K562 (cell line): ENCODE data around the gene PLCB3. TPM values are rescaled to one million over a fixed set of nuclear protein-coding genes. Genes with fewer than 3 reads are reported as not detected.

Source experiments
- BCOR ChIP-seq: fragments of 450-650 bp; IDR thresholded peaks from 2 replicates; pipeline ENCODE4 v1.6.1; 2016
- BRF1 ChIP-seq: IDR thresholded peaks from 3 replicates; pipeline ENCODE4 v1.6.1; 2011; ENCODE audit warnings: borderline replicate concordance, mild to moderate bottlenecking; ENCODE audit not compliant: insufficient read length; ENCODE audit errors: extremely low read depth
- E2F3 ChIP-seq: fragments of 250-450 bp; sonication (Bioruptor Pico); IDR thresholded peaks from 2 replicates; pipeline ENCODE4 v1.4.0; 2020; ENCODE audit warnings: mild to moderate bottlenecking
- ESRRB ChIP-seq: fragments of 250-450 bp; sonication (Bioruptor Pico); IDR thresholded peaks from 2 replicates; pipeline ENCODE4 v1.5.0; 2020; ENCODE audit warnings: mild to moderate bottlenecking, moderate library complexity, borderline replicate concordance
- MTA1 ChIP-seq: fragments of 450-650 bp; IDR thresholded peaks from 2 replicates; pipeline ENCODE4 v1.6.1; 2017; ENCODE audit warnings: borderline replicate concordance
- POLR2G ChIP-seq: fragments of 200-400 bp; formaldehyde crosslinking; IDR thresholded peaks from 2 replicates; pipeline ENCODE4 v1.6.1; 2017; ENCODE audit warnings: low read depth, mild to moderate bottlenecking, antibody characterized with exemption, low read length, moderate library complexity
- POLR3G ChIP-seq: IDR thresholded peaks from 2 replicates; pipeline ENCODE4 v1.6.1; 2011; ENCODE audit not compliant: insufficient read length, insufficient replicate concordance; ENCODE audit errors: extremely low read depth
- POU5F1 ChIP-seq: fragments of 150-350 bp; IDR thresholded peaks from 2 replicates; pipeline ENCODE4 v1.6.1; 2014; ENCODE audit warnings: borderline replicate concordance, low read length, low read depth, mild to moderate bottlenecking; ENCODE audit not compliant: partially characterized antibody
- RBM25 ChIP-seq: fragments of 200-400 bp; formaldehyde crosslinking; IDR thresholded peaks from 2 replicates; pipeline ENCODE4 v1.6.1; 2018; ENCODE audit warnings: low read length, low read depth, moderate library complexity; ENCODE audit not compliant: severe bottlenecking
- SAP30 ChIP-seq: fragments of 200-600 bp; sonication (generic); IDR thresholded peaks from 2 replicates; pipeline ENCODE4 v1.6.1; 2012; ENCODE audit warnings: borderline replicate concordance, low read depth, mild to moderate bottlenecking, moderate library complexity, low read length, control low read depth, inconsistent platforms; ENCODE audit not compliant: insufficient read depth, poor library complexity, severe bottlenecking
- TAF1 ChIP-seq: IDR thresholded peaks from 2 replicates; pipeline ENCODE4 v1.6.1; 2011; ENCODE audit warnings: mild to moderate bottlenecking, low read length, moderate library complexity; ENCODE audit not compliant: insufficient read depth, control insufficient read depth, severe bottlenecking; ENCODE audit errors: extremely low read depth
- U2AF1 ChIP-seq: fragments of 200-400 bp; formaldehyde crosslinking; optimal IDR thresholded peaks from 2 replicates; pipeline ENCODE3; 2017; ENCODE audit warnings: mild to moderate bottlenecking, low read depth, low read length, moderate library complexity
- ZNF316 ChIP-seq: fragments of 450-650 bp; IDR thresholded peaks from 2 replicates; pipeline ENCODE4 v1.6.1; 2016
- ZNF589 ChIP-seq: fragments of 200-800 bp; sonication (Bioruptor generic); IDR thresholded peaks from 2 replicates; pipeline ENCODE4 v1.6.1; 2016; ENCODE audit warnings: low read depth, missing genetic modification characterization, missing compliant biosample characterization
- ZNF77 ChIP-seq: fragments of 250-450 bp; sonication (Bioruptor Pico); IDR thresholded peaks from 2 replicates; pipeline ENCODE4 v1.5.0; 2020
- polyA plus RNA-seq, 8 experiments: library from polyadenylated mRNA; depleted of rRNA in 4 of 8; stranded (reverse) in 5 of 8; unstranded in 3 of 8; fragments of >200 nt; fragmentation: Nextera tagmentation in 2 of 8; fragmentation: Illumina TruSeq in 1 of 8; extraction: Ambion mirVana in 2 of 8; extraction: Trizol in 1 of 8; gene quantifications; 2 replicates each; pipeline versions ENCODE4 v1.2.1 to v1.2.3, GENCODE V29; 2011 to 2014; ENCODE audit warnings: inconsistent platforms in 1 of 8, missing spikeins in 1 of 8
- total RNA-seq, 7 experiments: library from RNA; depleted of rRNA in 6 of 7; stranded (reverse); fragments of >200 nt in 6 of 7; fragmentation: Illumina TruSeq in 2 of 7; extraction: Trizol in 2 of 7; gene quantifications; 2 replicates each; pipeline versions ENCODE4 v1.2.1 to v1.2.3, GENCODE V29; 2011 to 2021; ENCODE audit warnings: low replicate concordance in 1 of 7
- TF ChIP-seq, protein P1 (sequence below): fragments of 250-450 bp; sonication (Bioruptor Pico); IDR thresholded peaks from 2 replicates; pipeline ENCODE4 v1.4.0; 2020; ENCODE audit warnings: mild to moderate bottlenecking, moderate library complexity
- TF ChIP-seq, protein P2 (sequence below): fragments of 450-650 bp; IDR thresholded peaks from 2 replicates; pipeline ENCODE4 v1.6.1; 2017; ENCODE audit warnings: mild to moderate bottlenecking, moderate library complexity
- TF ChIP-seq, protein P3 (sequence below): fragments of 250-450 bp; sonication (Bioruptor Pico); IDR thresholded peaks from 2 replicates; pipeline ENCODE4 v1.4.0; 2020
- TF ChIP-seq, protein P4 (sequence below): fragments of 250-450 bp; sonication (Bioruptor Pico); IDR thresholded peaks from 2 replicates; pipeline ENCODE4 v1.4.0; 2020; ENCODE audit warnings: mild to moderate bottlenecking
- TF ChIP-seq, protein P5 (sequence below): sonication (generic); formaldehyde crosslinking; IDR thresholded peaks from 2 replicates; pipeline ENCODE4 v1.8.1; 2023; ENCODE audit warnings: mild to moderate bottlenecking, missing genetic modification reagents

The PLCB3 gene
- total and polyA plus RNA-seq, 9 of the 15 experiments (the other 6 are each of a cell fraction or from before 2014, with no cell fraction given) = 0.31 to 44.8 (median 14.6) TPM

DNA sequence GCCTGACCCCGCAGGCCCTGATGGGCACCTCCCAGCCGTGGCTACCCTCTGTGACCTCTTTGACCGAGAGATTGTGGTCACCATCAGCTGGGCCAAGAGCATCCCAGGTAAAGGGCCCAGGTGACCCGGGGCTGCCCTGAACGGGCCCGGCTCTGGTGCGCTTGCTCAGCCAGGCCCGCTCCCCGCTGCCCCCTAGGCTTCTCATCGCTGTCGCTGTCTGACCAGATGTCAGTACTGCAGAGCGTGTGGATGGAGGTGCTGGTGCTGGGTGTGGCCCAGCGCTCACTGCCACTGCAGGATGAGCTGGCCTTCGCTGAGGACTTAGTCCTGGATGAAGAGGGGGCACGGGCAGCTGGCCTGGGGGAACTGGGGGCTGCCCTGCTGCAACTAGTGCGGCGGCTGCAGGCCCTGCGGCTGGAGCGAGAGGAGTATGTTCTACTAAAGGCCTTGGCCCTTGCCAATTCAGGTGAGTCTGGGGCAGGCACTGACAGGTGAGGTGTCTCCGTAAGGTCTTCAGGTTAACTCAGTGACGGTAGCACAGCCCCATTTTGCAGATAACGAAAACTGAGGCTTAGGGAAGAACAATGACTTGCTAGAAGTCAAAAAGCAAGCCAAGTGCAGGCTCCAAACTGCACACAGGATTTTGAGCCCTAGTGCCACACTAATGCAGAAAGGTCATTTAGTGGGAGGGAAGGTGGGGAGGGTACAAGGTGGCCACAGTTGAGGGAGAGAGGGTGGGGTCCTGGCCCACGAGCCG lies 63.7 kb downstream of the PLCB3 start (continued):
- no peak for TF ChIP-seq ZNF589 (CRISPR knock-in tag)
- TF ChIP-seq POLR2G = peak; percentile 59
- TF ChIP-seq, protein P1, sequence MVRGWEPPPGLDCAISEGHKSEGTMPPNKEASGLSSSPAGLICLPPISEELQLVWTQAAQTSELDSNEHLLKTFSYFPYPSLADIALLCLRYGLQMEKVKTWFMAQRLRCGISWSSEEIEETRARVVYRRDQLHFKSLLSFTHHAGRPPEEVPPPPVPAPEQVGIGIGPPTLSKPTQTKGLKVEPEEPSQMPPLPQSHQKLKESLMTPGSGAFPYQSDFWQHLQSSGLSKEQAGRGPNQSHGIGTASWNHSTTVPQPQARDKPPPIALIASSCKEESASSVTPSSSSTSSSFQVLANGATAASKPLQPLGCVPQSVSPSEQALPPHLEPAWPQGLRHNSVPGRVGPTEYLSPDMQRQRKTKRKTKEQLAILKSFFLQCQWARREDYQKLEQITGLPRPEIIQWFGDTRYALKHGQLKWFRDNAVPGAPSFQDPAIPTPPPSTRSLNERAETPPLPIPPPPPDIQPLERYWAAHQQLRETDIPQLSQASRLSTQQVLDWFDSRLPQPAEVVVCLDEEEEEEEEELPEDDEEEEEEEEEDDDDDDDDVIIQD = no peak
- no peak for TF ChIP-seq SAP30
- no peak for TF ChIP-seq TAF1
- no peak for TF ChIP-seq ESRRB (CRISPR knock-in tag)
- TF ChIP-seq POLR3G = no peak
- TF ChIP-seq BRF1 = no peak
- TF ChIP-seq ZNF316 = no peak
- TF ChIP-seq ZNF77 (CRISPR knock-in tag) = no peak
- TF ChIP-seq, protein P2, sequence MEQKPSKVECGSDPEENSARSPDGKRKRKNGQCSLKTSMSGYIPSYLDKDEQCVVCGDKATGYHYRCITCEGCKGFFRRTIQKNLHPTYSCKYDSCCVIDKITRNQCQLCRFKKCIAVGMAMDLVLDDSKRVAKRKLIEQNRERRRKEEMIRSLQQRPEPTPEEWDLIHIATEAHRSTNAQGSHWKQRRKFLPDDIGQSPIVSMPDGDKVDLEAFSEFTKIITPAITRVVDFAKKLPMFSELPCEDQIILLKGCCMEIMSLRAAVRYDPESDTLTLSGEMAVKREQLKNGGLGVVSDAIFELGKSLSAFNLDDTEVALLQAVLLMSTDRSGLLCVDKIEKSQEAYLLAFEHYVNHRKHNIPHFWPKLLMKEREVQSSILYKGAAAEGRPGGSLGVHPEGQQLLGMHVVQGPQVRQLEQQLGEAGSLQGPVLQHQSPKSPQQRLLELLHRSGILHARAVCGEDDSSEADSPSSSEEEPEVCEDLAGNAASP = no peak
- TF ChIP-seq, protein P3, sequence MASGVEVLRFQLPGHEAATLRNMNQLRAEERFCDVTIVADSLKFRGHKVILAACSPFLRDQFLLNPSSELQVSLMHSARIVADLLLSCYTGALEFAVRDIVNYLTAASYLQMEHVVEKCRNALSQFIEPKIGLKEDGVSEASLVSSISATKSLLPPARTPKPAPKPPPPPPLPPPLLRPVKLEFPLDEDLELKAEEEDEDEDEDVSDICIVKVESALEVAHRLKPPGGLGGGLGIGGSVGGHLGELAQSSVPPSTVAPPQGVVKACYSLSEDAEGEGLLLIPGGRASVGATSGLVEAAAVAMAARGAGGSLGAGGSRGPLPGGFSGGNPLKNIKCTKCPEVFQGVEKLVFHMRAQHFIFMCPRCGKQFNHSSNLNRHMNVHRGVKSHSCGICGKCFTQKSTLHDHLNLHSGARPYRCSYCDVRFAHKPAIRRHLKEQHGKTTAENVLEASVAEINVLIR (CRISPR knock-in tag) = no peak
- no peak for TF ChIP-seq E2F3 (CRISPR knock-in tag)
- TF ChIP-seq, protein P4, sequence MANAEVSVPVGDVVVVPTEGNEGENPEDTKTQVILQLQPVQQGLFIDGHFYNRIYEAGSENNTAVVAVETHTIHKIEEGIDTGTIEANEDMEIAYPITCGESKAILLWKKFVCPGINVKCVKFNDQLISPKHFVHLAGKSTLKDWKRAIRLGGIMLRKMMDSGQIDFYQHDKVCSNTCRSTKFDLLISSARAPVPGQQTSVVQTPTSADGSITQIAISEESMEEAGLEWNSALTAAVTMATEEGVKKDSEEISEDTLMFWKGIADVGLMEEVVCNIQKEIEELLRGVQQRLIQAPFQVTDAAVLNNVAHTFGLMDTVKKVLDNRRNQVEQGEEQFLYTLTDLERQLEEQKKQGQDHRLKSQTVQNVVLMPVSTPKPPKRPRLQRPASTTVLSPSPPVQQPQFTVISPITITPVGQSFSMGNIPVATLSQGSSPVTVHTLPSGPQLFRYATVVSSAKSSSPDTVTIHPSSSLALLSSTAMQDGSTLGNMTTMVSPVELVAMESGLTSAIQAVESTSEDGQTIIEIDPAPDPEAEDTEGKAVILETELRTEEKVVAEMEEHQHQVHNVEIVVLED (CRISPR knock-in tag) = no peak
- no peak for TF ChIP-seq U2AF1
- TF ChIP-seq RBM25 = peak; percentile 54
- TF ChIP-seq BCOR = peak; percentile 68
- TF ChIP-seq, protein P5, sequence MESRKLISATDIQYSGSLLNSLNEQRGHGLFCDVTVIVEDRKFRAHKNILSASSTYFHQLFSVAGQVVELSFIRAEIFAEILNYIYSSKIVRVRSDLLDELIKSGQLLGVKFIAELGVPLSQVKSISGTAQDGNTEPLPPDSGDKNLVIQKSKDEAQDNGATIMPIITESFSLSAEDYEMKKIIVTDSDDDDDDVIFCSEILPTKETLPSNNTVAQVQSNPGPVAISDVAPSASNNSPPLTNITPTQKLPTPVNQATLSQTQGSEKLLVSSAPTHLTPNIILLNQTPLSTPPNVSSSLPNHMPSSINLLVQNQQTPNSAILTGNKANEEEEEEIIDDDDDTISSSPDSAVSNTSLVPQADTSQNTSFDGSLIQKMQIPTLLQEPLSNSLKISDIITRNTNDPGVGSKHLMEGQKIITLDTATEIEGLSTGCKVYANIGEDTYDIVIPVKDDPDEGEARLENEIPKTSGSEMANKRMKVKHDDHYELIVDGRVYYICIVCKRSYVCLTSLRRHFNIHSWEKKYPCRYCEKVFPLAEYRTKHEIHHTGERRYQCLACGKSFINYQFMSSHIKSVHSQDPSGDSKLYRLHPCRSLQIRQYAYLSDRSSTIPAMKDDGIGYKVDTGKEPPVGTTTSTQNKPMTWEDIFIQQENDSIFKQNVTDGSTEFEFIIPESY = 0 out of 2 replicates have a peak, but pooled peaks have one; percentile 60
- no peak for TF ChIP-seq POU5F1
- TF ChIP-seq MTA1 = no peak
